ENCODE data around the gene TMEM98.

GRCh38 chr17:32920293-32920692 lies 7.7 kb upstream of the TMEM98 start:
- TF ChIP-seq CTCF (conservative IDR thresholded peaks at IDR 0.05; ENCODE audit: low read depth, low read length) (no peak), CHD1 (IDR thresholded peaks at IDR 0.05; ENCODE audit: low read depth, low read length) (no peak)

Data from IMR-90 (cell line).